ENCODE measurements around the gene CCPG1.
A peak's percentile ranks its signal among the peaks of the same experiment; 100 is the strongest.
"Not testable (repeated sequence)": the region's sequence is repeated elsewhere in the genome, so short reads cannot be mapped to it uniquely, and the experiment has no call there.

The CCPG1 gene, protein sequence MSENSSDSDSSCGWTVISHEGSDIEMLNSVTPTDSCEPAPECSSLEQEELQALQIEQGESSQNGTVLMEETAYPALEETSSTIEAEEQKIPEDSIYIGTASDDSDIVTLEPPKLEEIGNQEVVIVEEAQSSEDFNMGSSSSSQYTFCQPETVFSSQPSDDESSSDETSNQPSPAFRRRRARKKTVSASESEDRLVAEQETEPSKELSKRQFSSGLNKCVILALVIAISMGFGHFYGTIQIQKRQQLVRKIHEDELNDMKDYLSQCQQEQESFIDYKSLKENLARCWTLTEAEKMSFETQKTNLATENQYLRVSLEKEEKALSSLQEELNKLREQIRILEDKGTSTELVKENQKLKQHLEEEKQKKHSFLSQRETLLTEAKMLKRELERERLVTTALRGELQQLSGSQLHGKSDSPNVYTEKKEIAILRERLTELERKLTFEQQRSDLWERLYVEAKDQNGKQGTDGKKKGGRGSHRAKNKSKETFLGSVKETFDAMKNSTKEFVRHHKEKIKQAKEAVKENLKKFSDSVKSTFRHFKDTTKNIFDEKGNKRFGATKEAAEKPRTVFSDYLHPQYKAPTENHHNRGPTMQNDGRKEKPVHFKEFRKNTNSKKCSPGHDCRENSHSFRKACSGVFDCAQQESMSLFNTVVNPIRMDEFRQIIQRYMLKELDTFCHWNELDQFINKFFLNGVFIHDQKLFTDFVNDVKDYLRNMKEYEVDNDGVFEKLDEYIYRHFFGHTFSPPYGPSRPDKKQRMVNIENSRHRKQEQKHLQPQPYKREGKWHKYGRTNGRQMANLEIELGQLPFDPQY

DNA sequence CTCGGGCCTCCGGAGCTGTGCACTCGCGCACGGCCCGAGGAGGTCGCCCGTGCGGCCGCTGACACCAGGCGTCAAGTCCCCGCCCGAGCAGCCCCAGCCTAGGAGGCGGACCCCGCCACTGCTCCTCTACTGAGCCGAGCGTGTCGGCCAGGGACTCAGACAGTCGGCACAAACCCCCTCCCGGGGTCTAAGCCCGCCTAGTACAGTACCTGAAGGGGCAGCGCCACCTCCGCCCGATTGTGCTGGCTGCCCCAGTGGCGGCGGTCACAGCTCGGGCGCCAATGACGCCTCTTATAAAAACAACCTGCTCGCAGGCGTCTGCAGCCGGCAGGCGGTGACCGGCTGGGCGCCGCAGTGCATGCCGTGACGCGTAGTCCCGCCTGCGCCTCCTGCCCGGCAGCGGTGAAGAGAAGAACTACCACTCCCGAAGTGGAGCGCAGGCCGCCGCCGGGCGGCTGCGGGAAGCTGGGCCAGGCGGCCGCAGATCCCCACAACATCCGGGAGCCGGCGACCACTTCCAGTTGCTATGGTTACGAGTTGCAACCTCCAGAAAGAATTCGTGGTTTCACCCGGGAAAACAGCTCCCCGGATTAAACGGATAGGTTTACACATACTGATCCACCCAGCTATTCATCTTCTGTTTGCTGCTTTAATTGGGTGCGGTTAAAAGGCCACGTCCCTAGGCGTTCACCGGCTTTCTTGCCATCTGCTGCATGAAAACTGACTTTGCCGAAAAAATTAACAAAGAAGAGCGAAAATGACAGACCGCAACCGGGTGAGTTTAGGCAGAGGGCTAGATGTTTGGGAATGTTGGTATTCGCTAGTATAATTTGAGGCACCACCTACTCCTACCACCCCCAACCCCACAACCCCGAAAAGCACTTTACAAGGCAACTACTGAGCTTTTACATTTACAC is at the start of gene CCPG1, which contains the start of gene PIERCE2:
CCPG1 (minus strand) TSS at position 348 of the 917 bp plus-strand sequence. CDS start 18,935 bp downstream, outside the sequence.
PIERCE2 (plus strand) TSS at position 484 of the 917 bp plus-strand sequence; CDS start at position 758, 274 bp downstream.
- peak; percentile 89 for DNase-seq

DNA sequence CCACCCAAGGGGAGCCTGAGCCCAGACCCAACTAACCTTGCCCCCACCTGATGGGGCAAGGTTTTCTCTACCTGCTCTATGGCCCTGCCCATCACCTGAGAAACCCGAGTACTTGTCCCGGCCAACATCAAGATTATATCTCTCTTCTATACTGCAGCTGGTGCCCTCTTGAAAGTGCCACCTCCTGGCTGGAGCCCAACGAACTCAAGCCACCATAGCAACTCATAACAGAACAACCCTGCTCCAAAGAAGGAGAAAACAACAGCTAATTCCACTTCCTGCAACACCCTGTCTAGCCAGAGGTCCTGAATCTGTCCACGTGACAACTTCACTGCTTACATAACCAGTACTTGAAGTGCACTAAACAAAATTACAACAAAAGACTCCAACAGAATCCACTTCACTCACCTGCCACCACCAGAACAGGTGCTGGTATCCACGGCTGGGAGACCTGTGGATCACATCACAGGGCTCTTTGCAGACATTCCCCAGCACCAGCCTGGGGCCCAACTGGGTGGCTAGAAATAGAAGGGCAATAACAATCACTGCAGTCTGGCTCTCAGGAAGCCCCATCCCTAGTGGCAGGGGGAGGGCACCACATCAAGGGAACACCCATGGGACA is 49.4 kb upstream of the CCPG1 start:
- peak; percentile 25 for DNase-seq

DNA sequence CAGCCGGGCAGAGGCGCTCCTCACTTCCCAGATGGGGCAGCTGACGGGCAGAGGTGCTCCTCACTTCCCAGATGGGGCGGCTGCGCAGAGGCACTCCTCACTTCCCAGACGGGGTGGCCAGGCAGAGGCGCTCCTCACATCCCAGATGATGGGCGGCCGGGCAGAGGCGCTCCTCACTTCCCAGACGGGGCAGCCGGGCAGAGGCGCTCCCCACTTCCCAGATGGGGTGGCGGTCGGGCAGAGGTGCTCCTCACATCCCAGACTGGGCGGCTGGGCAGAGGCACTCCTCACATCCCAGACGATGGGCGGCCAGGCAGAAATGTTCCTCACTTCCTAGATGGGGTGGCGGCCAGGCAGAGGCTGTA is 38.9 kb upstream of the CCPG1 start:
- DNase-seq, result not testable (repeated sequence)

DNA sequence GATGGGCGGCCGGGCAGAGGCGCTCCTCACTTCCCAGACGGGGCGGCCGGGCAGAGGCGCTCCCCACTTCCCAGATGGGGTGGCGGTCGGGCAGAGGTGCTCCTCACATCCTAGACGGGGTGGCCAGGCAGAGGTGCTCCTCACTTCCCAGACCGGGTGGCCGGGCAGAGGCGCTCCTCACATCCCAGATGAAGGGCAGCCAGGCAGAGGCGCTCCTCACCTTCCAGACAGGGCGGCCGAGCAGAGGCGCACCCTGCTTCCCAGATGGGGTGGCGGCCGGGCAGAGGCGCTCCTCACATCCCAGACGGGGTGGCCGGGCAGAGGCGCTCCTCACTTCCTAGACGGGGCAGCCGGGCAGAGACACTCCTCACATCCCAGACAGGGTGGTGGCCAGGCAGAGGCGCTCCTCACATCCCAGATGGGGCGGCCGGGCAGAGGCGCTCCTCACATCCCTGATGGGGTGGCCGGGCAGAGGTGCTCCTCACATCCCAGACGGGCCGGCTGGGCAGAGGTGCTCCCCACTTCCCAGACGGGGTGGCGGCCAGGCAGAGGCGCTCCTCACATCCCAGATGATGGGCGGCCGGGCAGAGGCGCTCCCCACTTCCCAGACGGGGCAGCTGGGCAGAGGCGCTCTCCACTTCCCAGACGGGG is 38.3 kb upstream of the CCPG1 start:
- DNase-seq, result not testable (repeated sequence)

DNA sequence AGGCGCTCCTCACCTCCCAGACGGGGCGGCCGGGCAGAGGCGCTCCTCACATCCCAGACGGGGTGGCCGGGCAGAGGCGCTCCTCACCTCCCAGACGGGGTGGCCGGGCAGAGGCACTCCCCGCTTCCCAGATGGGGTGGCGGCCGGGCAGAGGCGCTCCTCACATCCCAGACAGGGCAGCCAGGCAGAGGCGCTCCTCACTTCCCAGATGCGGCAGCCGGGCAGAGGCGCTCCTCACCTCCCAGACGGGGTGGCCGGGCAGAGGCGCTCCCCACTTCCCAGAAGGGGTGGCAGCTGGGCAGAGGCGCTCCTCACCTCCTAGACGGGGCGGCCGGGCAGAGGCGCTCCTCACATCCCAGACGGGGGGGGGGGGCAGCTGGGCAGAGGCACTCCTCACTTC is 37.8 kb upstream of the CCPG1 start:
- DNase-seq, result not testable (repeated sequence)

DNA sequence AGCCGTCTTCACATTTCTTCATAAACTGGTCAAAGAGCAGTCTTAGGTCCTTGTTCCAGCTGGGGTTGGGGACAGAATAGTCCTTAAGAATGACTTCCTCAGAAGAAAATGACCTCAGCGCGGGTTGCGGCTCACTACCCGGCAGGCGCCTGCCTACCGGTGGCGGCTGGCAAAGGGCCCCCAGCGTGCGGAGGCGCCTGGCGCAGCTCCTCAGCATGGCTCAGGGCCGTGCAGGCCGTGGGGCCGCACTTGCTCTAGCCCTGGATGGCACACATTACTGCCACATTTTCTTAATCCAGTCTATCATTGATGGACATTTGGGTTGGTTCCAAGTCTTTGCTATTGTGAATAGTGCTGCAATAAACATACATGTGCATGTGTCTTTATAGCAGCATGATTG is 35.0 kb upstream of the CCPG1 start:
- not testable (repeated sequence) for DNase-seq

DNA sequence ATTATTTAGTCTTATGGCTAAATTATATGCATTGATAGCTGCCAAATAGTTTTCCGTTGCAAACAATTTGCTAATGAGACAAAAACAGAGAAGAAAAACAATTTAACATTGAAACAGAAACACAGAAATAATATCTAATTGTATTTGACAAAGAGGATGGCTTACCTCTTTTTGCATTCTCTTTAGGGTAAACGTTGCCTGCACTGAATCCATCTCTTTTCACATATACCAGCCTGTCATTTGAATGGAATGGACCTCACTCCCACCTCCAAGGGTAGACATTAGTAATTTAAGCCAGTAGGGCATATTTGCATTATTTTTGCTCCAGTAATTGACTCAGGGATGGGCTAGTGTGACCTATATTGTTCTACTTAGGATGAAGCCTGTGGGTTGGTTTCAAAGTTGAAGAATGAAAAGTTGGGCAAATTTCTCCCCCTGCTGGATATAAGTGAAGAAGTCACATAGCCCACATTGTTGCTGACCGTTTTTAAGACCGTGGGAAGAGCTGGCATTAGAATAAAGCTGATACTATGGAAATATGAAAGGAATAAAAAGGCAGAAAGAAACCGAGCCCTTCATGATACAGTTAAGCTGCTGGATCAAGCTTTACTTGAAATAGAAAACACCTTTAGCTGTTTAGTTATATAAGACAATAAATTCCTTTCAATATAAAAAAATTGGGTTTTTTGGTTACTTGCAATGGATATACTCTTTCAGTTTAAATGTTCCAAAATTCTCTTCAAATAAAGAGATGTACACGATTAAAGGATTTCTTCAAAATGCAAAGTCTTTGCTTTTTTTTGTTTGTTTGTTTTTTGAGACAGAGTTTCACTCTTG is 27.0 kb upstream of the CCPG1 start:
- DNase-seq, result peak; percentile 14

DNA sequence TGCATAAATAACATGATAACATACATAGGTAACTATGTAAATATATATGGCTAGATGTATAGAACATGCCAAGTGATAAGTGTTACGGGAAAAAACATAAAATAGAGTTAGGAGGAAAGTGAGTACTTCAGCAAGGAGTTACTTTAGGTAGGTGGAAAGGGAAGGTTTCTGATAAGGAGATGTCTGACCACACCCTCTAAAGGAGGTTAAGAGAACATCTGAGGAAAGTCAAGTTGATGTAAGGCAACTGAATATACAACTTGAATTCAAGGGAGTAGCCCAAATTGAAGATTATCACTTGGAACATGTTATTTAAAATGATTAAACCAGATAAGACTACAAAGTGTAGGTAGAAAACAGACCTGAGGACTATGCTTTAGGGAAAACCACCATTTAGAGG is 13.9 kb upstream of the CCPG1 start:
- DNase-seq, result no peak

DNA sequence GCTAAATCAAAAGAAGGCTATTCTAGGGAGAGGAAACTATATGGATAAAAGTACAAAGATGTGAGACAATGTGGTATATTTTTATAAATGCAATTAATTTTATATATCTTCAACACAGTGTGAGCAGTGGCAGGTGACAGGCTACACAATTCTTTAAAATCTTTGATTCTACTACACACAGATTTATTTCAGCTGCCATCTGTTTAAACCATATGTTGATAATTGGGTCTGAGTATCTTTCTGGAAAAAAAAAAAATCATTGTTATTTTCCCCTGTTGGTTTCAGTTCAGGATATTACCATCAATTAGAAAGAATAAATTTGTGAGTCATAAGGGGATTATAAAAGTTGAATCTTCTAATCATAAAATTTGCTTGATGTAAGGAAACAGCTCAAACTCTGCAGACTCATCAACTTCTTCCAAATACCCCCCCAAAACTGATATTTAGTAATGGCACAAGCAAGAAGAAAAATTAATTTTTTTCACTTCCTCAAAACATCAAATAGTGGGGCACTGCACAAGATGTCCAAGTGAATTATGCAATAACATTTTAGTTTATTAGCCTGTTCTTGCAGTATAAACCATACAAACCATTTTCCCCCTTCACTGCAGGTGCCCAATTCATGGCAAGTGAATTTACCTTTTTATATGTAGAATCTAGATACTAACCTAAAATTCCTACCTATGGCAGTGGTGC is 12.2 kb upstream of the CCPG1 start:
- no peak for DNase-seq

DNA sequence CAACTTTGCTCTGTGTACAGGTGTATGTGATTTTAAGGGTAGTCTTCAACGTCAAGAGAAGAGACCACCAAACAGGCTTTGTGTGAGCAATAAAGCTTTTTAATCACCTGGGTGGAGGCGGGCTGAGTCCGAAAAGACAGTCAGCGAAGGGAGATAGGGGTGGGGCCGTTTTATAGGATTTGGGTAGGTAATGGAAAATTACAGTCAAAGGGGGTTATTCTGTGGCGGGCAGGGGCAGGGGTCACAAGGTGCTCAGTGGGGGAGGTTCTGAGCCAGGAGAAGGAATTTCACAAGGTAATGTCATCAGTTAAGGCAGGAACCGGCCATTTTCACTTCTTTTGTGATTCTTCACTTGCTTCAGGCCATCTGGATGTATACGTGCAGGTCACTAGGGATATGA is 9.5 kb upstream of the CCPG1 start:
- DNase-seq, result not testable (repeated sequence)

DNA sequence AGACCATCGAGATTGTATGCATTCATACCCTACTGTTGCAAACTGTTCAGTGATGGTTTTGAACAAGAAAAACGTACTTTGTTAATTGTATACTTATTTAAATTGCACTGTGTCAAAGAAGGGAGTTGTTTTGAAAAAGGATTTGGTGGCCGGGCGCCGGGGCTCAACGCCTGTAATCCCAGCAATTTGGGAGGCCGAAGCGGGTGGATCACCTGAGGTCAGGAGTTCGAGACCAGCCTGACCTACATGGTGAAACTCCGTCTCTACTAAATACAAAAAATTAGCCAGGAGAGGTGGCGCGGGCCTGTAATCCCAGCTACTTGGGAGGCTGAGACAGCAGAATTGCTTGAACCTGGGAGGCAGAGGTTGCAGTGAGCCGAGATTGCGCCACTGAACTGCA is 817 bp upstream of the CCPG1 start:
- not testable (repeated sequence) for DNase-seq

DNA sequence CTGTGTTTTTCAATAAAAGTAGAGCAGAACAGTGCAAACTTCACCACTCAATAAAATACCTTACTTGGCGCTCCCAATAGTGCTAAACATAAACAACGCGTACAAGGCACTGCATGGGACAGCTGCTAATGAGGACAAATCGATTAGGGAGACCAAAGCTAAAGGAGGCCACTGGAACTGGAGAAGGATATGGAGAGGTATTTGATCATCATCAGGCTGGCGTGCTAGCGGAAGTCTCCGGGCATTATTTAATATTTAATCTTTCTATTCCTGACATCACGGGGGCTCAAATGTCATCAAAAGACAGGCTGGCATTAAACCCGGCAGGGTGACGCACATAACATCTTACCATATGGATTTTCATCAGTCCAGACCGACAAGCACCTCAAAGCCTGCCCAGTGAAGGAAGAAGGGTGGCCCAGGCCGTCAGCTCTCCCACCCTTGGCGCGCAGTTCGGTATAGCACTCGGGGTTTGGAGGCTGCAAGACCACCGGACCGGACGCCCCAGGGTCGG is 604 bp downstream of the CCPG1 start:
- peak; percentile 34 for DNase-seq

DNA sequence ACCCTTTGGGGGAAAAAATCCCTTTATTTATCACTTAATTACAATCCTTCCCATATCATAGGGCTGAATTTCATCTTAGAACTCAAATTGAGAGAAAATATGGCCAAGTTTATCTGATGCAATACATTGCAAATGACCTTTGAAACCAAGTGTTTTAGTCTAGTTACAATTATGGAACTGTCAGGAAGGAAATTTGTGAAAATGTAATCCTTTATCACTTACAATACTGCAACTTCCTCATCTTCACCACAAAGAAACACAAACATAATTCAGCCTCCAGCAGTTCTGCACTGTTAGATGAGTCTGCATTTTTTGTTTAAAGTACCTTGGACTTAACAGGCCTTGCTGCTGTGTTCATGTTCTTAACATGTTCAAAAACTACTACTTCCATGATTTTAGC is 4.6 kb downstream of the CCPG1 start:
- DNase-seq, result no peak

DNA sequence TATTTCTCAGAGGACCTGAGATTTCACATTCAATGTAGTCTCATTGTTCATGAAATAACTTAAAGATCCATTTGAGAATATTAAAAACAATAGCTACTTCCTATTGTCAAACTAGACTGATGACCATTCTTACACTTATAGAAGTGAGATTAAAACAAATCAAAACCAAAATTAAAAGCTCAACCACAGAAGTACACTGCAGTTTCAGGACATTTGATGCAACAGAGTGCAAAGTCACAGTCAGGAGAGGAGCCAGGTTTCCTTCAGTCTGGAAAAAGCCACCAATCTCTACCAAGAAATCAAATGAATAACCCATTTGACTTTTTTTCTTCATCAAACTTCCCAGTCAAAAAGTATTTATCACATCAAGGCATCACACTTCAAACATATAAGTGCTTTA is 5.5 kb downstream of the CCPG1 start:
- DNase-seq, result no peak

DNA sequence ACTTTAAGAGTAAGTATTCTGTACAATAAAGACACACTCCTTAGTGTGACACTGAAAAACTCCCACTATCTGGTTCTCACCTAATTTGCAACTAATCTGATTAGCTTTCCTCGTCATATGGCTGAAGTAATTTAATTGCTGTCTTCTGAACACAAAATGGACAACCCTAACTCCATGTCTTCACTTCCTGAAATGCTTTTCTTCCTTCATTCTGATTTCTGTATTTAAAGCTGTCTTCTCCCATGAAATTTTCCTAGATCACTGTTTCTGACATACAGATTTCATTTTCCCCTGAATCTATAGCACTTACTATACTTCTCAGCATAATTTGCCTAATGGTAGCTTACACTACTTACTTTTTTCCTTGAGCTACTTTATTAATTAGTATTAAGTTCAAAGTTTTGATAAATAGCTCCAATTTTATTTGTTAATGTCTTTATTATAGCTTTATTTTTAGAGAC is 6.3 kb downstream of the CCPG1 start:
- no peak for DNase-seq

DNA sequence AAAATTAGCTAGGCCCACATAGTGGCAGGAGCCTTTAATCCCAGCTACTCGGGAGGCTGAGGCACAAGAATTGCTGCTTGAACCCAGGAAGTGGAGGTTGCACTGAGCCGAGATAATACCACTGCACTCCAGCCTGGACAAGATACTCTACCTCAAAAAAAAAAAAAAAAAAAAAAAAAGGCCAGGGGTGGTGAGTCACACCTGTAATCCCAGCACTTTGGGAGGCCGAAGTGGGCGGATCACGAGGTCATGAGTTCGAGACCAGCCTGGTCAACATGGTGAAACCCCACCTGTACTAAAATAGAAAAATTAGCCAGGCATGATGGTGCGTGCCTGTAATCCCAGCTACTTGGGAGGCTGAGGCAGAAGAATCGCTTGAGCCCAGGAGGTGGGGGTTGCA is 8.1 kb downstream of the CCPG1 start:
- DNase-seq, result not testable (repeated sequence)

DNA sequence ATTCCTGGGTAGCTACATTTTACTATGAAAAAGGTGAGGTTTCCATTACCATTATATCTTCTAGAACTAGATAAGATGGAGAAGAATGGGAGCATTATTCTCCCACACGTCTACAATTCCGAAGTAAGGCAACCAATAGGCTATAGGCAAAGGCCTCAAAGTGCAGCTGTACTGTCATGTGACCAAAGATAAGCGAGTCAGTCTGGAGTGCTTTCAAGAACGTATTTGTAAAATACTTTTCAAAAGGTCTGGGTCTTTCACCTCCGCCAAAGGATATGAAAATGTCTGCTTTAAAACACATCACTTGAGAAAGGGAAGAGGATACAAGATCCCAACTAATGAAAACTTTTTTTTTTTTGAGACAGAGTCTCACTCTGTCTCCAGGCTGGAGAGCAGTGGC is 9.9 kb downstream of the CCPG1 start:
- DNase-seq, result no peak

DNA sequence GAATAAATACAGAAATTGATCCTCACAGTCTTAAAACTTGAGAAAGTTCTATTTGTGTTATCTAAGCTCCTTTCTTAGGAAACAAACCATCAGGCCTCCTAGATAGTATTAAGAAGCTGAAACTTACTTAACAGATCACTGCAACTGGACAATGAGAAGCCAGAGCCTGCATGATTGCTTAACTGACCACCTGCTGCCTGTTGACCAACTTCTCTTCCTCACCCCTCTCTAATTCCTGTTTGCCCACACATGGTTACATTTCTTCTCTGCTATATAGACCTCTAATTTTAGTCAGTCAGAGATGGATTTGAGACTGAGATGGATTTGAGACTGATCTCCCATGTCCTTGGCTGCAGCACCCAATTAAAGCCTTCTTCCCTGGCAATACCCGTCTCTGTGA is 13.5 kb downstream of the CCPG1 start:
- DNase-seq, result no peak

DNA sequence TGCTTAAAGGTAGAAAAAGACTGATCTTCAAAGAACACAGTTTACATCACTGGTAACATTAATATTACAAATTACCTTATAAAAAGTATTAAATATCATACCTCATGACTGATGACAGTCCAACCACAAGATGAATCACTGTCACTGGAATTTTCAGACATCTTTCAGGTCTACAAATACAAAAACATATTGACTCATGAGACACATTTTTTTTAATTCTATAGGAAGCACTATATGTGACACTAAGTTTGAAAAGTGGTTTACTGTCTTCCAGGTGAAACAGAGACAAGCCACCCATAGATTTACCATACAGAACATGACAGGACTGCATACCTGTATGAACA is 18.9 kb downstream of the CCPG1 start:
- no peak for DNase-seq

DNA sequence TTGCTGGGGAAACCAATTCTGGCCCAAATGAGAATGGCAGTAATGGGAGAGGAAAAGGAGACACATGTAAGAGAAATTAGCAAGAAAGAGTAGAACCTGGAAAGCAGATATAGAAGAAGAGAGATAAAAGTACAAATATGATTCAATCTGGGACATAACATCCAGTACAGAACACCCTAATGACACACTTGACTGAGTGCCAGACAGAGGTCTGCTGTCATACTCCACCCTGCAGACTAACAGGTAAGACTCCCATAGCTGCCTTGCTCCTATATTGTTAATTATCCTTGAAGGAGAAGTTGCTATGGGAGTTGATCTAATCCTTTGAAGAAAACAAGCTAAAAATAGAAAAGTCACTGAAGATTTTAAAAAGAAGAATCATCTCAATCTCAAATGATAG is 21.1 kb downstream of the CCPG1 start:
- DNase-seq, result no peak

All from SHP77 treated with DMSO at 0.1 percent for 48 hours (cell line).